ENCODE data around the gene ARF5.

Gene ARF5

DNA sequence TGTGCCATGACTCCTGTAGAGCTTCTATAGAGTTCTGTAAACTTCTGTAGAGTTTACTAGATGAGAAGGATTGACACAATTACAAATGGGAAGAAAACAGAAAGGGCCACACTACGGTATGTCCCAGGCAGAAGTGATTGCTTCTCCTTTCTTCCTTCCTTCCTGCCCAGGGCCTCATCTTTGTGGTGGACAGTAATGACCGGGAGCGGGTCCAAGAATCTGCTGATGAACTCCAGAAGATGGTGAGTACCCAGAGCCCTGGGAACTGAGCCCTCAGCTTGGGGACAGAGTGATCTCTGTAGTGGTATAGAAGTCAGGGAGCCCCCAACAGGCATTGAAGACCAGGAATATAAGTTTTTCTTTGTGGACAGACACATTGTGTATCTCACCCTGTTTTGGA is 1.7 kb downstream of the ARF5 start:
- no peak for DNase-seq

DNA sequence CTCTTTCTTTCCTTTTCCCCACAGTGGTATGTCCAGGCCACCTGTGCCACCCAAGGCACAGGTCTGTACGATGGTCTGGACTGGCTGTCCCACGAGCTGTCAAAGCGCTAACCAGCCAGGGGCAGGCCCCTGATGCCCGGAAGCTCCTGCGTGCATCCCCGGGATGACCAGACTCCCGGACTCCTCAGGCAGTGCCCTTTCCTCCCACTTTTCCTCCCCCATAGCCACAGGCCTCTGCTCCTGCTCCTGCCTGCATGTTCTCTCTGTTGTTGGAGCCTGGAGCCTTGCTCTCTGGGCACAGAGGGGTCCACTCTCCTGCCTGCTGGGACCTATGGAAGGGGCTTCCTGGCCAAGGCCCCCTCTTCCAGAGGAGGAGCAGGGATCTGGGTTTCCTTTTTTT is 3.0 kb downstream of the ARF5 start:
- no peak for DNase-seq

DNA sequence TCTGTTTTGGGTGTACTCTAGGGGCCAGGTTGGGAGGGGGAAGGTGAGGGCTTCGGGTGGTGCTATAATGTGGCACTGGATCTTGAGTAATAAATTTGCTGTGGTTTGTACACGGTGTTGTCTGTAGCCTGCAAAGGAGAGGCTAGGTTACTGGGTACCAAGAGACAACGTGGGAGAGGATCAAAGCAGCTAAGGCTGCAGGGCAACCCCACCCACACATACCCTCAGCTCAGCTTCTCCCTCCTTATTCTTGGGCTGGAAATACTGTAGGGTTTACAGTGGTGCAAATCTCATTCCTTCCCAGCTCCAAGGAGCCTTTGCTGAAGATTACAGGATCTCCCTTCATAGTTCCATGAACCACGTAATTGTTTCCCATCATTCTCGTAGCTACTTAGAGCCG is 3.4 kb downstream of the ARF5 start:
- no peak for DNase-seq

DNA sequence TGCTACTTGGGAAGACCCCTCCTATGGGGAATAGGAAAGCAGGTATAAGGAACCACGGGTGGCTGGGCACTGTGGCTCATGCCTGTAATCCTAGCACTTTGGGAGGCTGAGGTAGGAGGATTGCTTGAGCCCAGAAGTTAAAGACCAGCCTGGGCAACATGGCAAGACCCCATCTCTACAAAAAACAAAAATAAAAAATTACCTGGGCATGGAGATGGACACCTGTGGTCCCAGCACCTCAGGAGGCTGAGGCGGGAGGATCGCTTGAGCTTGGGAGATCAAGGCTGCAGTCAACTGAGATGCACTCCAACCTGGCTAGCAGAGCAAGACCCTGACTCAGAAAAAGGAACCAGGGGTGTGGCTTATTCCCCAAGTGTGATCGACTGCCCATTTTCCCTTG is 4.3 kb downstream of the ARF5 start:
- DNase-seq = no peak

DNA sequence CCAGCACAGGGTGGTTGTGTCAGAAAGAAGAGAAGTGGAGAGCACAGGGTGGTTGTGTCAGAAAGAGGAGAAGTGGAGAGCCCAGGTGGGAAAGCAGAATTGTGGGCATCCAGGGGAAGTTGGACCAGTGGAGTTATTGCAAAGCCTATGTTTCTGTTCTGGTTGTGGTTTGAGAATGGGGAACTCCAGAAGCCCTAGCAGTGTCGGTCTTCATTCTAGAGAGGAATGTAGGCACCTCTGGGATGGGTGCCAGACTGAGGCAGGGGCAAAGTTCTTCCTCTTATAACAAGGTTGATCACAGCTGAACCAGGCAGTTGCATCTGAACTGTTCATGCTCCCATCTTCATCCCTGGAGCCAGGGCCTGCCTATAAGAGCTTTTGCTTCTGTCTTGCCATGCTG is 6.3 kb downstream of the ARF5 start:
- DNase-seq = no peak

DNA sequence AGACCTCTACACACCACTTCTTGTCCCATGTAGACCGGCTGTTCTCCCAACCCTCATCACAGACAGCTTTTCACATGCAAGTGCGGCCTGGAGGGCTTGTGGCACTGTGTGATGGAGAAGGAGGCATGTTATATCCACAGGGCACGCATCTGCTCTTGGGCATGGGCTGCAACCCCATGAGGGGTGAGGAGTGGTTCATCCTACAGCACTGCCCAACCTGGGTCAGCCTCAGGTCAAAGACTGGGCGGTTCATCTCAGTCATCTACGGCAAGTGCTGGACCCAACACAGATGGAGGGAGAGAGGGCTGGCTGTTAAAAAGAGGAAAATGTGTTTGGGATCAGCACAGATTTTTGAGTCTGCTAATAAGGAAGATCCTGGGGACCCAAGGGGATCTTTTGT is 7.5 kb downstream of the ARF5 start:
- no peak for DNase-seq

DNA sequence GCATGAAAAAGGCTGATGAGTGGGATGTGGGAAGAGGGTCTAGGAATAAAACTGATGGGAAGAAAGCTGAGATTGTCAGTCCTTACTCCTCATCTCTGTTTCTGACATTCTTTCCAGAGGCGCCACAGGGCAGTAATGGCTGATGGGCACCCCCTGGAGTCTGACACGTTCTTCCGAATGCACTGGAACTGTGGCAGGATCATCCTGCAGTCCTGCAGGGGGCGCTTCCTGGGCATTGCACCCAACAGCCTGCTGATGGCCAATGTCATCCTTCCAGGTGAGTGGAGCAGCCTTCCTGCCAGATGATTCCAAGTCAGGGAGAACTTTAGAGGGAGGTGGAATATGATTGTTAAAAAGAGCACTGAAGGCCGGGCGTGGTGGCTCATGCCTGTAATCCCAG is 10.1 kb downstream of the ARF5 start:
- DNase-seq = no peak

DNA sequence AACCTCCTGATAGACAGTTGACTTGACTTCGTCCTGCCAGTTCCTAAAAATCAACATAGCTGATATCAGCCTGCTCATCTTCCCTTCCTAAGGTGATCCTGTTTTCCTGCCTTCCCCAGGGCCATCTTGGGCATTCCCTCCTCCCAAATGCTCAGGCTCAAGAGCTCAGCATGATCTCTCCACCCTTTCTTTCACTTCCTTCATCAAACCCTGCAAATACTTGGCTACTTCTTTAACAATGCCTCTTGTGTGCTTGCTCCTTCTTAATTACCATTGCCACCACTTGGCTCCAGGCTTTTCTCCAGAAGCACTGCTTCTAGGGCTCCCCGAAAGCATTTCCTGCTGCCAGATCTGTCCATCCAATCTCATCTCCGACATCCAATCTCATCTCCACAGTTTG is 12.7 kb downstream of the ARF5 start:
- DNase-seq = no peak

DNA sequence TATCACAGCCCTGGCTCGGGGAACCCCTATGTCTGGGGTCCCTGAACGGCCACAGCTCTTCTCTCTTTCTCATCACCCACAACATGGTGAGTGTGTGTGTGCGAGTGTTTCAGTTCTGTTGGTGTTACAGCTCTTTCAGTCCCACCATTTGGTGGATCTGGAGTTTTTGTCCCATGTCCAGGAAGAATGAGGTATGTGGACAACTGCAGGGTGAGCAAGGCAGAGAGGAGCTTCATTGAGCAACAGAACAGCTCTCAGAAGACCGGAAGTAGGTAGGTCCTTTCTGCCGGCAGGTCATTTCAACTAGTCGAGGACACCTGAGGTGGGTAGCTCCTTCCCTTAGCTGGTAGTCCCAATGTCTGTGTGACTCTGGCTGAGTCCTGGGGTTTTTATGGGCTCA is 20.2 kb downstream of the ARF5 start:
- DNase-seq = no peak

DNA sequence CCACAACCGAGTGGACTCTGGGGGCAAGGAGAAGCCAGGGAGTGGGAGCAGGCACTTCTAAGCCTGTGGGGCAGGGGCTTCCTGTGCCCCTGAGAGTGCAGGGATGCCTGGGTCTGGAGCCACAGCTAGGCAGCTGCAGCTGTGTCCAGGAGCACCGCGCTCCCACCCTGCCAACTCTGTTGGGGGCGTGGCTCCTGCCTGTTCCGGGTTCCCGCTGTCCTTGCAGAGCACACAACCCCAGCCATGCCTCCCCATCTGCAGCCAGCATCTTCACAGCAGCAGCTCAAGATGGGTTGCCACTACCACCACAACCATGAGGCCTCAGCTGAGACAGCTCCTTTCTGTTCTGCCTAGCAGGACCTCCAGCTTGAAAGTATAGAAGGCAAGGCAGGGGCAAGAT is 21.1 kb downstream of the ARF5 start:
- DNase-seq = no peak

DNA sequence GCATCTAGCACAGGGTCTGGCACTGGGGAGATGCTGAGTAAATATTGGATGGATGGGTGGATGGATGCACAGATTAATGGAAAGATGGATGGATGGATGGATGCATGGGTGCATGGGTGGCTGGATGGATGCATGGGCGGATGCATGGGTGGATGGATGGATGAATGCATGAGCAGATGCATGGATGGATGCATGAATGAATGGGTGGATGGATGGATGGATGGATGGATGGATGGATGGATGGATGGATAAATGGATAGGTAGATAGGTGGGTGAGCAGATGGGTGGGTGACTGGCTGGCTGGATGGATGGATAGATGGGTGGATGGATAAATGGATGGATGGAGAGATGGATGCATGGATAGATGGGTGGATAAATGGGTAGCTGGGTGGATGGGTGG is 24.1 kb downstream of the ARF5 start:
- no peak for DNase-seq

DNA sequence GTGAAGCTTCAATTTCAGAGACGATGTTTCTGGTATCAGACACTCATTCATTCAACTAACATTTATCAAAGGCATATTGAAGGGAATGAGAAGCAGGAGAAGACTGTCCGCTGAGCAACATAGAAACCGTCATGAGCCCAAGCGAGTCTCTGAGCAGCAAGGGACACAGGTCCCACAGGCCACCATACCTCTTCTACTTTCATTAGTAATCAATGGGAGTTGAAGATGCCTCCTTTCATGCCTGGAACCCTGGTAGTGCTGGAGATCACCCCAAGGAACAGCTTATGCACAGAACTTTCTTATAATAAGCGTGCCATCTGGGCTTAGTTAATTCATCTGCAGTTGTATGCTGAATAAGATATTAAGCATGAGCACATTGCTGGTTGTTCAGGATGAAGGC is 28.5 kb downstream of the ARF5 start:
- DNase-seq = no peak

DNA sequence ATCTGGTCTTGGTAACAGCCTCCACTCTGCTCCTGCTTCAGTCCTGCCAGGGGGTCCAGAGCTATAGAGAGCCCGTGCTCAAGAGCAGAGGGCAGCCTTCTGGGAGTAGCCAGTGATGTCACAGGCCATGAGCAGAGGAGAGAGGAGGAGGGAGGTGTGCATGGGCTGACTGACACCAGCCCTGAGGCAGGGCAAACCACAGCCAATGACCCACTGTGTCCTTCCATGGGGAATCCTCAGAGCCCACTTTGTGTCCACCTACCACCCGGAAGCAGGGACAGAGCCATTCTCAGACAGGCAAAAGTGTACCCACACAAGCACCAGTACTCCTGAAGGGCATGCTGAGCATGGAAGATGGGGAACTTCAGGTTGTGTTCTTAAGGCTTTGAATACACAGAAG is 29.8 kb downstream of the ARF5 start, which contains the start of gene PAX4:
Gene PAX4, minus strand, starts transcription at position 101 of the 400 bp plus-strand sequence. CDS start 2,214 bp downstream, outside the sequence.
- DNase-seq = no peak

DNA sequence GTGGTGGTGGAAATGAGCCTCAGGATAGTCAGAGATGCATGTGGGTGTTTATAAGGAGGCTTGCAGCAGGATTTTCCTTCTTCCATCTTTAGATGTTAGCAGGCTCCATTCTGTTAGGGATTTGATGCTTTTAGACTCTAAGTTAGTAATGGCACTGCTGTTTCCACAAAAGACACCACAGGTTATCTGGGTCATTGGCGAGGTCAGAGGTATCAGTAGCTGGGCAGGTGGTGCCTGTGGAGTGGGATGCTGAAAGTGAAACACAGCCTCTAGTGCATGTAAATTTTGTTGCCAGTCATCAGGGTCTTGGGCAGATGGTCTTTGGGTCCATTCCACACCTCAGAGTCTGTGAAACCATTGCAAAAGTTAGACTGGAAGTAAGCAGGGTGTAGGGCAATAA is 30.6 kb downstream of the ARF5 start:
- DNase-seq = no peak

DNA sequence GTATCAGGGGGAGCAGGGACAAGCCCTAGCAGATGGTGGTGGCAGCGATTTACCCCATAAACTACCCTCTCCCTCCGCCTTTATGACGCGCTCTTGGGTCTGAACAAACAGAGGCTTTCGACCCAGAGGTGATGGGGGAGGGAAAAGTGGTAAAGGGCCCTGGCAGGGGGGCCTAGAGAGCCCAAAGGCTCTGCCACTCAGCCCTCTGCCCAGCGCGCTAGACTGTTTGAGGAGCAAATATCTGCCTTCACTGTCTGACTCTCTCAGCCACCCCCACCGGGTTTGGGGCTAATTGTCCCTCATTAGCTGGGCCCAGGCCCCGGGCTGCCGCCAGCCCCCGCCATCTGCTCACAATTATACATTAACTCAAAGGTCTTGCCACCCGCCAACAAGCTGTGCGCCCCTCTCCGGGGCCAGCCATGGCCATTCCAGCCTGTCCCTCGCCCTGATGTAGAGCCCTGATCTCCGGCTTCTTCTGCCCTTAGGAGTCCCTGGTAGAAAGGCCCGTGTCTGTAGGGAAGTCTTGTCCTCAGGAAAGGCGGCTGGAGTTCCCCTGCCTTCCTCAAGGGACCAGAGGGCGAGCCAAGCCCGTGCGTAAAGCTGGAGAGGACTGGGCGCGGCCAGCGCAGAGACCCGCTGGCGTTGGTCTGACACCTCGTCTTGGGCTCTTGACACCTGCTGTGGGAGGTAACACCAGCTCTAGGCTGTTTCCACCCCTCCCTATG is 31.6 kb downstream of the ARF5 start:
- no peak for DNase-seq

DNA sequence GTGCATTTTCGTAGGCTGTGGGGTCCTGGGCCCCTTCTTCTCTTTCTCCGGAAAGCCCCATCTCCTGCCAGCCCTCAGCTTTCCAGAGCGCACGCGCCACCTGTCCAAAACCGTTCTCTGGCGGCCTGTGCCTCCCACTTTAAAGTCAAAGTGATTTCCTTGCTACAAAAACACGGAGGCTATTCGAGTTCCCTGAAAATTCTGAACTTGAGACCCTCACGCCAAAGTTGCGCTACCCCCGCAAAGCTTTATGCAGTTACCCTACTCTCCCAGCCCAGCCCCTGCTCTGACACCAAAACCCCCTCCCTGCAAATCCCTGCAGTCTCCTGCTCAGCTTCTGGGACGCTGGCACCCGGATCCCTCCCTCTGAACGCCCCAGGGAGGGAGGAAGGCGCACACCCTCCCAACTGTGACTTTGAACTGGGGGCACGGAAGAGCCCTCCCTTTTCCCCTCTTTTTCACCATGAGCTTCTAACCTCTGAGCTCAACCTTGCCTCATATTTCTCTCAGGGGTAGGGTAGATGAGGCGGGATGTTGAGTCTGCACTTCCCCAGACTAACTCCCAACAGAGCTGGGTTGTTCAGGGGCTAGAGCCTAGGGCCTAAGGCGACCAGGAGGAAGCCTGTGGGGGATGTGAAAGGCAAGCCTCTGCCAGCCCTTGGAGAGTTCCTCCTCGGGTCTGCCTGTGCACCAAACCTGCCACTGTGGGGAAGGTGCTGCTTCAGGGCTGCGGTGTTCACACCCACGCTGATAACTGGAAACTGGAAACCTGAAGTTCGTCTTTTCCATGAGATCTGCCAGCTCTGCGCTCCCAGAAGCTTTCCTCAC is 32.4 kb downstream of the ARF5 start:
- DNase-seq = no peak

DNA sequence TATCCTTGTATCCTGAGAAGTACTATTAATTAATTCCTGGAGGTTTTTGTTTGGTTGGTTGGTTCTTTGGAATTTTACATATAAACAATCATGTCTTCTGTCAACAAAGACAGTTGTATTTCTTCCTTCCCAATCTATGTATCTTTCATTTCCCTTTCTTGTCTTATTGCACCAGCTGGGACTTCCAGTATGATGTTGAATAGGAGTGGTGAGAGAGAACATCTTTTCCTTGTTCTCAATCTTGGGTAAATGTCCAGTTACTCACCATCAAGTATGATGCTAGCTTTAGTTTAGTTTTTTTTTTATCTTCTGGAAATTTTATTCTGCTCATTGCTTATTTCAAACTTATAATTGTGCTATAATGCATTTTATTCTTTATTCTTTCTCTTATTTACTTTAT is 37.1 kb downstream of the ARF5 start:
- DNase-seq = no peak

DNA sequence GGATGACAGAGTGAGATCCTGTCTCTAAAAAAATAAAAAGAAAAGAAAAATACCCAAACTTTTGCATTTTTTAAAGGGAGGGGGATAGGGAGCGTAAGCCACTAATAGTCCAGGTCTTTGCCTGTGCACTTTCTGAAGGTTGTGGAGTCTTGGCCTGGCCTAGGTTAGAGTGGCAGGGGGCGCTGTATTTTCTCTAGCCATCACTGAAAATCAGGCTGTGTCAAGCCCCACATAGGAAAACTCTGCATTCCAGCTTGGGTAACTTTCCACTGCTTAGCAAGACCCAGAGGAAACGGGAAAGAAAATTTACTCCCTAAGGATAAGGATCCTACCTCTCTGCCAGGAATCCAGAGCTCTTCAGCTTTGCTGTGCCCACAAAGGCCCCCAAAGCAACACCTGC is 40.2 kb downstream of the ARF5 start:
- DNase-seq = no peak

DNA sequence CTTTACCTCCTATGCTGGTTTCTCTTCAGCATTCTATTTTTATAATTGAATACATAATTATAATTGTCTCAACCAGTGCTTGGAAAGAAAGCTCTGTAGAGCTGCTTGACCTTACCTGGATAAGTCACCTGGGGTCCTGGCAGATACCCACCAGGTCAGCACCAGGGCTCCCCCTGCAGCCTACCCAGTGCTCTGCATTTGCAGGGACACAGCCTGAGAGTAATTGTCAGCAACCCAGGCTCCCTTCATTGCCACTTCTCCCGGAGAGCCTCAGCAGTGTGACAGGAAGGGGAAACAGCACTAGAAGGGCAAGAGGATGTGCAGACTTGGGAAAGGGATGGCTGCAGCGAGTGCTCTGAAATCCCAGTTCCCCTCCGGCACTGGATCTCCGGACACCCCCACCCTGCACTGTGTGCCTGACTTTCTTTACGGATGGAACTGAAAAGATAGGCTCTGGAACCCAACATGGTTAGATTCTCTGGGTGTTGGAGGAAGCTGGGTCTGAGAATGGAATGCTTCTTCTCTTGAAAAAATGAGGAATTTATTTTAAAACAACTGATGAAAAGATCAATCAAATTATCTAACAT is 41.1 kb downstream of the ARF5 start:
- DNase-seq = peak; percentile 9

DNA sequence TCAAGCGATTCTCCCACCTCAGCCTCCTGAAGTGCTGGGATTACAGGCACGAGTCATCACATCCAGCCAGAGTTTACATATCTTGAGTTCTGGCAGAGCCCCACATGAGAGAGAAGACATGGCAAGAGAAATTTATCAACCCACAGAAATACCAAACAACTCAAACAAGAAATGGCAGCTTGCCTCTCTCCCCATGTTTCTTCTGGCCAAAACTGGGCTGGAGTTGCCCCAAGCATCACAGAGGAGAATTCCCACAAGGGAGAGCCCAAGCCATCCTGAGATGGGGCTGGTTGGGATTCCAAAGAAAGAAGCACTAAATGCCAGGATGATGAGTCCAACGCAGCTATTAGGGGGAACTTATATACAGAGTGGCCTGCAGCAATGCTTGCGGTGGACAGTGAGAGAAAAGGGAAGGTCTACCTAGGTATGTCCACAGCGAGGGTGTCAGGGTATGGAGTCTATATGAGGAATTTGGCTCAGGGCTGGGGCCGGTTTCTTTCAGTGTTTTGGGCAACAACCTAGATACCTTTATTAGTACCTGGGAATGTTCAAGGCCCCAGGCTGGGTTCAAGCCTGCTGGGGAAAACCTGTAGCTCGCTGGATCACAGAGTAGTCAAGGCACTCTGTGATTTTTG is 44.2 kb downstream of the ARF5 start:
- no peak for DNase-seq

DNA sequence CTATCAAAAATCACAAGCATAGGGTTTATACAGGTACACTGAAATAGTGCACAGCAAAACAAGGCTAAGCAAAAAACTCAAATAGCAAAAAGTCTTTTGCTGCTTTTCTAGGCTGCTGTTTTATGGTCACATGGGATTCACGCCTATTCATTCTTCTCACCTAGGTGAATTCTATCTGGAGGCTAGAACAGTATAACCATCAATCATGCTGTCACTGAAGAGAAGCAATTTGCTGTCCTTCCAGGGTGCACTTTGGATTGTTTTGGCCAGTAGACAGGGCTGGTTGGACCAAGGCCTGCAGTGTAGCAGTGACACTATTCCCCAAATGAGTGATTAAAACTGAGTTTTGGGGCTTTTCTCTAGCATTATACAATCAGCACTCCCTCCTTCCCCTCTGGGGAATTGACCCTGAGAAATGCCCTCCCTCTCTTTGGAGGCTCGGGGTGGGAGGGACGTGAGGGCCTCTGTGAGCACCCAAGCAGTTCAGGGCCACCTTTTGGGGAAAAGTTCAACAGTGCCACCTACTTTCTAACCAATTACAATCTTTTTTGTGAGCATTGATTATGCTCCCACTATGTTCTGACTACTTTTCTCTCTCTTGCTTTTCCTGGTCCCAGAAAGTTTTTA is 47.6 kb downstream of the ARF5 start:
- DNase-seq = no peak

DNA sequence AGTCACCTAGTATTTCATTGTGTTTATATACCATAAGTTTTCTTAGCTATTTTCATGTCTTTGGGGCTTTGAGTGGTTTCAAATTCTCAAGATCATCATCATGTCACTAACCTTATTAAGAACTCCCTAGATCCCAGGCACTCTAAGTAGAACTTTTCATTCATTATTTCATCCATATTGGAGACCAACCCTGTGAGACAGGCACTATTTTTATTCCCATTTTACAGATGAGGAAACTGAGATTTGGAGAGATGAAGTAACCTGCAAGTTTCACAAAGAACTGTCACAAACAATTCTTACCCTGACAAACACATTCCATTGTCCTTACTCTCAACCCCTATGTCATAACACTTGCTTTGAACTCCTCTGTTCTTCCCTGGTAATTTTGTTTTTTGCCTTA is 50.0 kb downstream of the ARF5 start:
- DNase-seq = no peak
